SU-DHL-6 (cell line): ENCODE measurements around the gene ZMIZ1.

Experiments
- EZH2phosphoT487 ChIP-seq: fragments of 200-600 bp; sonication (generic), shearing (Covaris generic); conservative IDR thresholded peaks from 2 replicates; pipeline ENCODE4 v1.6.1; 2018; ENCODE audit warnings: mild to moderate bottlenecking, antibody characterized with exemption, low read length, moderate library complexity, mixed read lengths
- TF ChIP-seq, protein P1 (sequence below): fragments of 200-600 bp; sonication (generic); IDR thresholded peaks from one replicate; pipeline ENCODE4 v1.5.1; 2017; ENCODE audit warnings: antibody characterized with exemption, mild to moderate bottlenecking, low read length, moderate library complexity; ENCODE audit not compliant: insufficient read depth, poor library complexity, severe bottlenecking

DNA sequence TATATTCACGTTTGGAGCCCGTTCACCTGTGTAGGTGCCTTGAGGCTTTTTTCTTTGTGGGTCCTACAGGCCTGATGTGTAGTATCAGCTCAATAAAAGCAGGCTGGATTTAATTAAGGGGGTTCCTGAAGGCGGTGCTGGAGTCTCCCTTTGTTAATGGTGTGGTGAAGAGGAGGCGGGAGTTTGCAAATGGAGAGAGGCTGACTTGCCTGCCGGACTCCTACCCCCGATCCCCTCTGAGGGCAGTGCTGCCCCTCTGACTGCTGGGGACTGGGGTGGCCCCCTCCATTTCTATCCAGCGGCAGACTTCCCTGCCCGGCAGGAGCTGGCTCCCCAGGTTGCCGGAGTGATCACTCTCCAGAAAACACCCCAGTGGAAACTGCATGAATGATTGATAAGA, 45.1 kb downstream of the ZMIZ1 start:
- TF ChIP-seq, protein P1, sequence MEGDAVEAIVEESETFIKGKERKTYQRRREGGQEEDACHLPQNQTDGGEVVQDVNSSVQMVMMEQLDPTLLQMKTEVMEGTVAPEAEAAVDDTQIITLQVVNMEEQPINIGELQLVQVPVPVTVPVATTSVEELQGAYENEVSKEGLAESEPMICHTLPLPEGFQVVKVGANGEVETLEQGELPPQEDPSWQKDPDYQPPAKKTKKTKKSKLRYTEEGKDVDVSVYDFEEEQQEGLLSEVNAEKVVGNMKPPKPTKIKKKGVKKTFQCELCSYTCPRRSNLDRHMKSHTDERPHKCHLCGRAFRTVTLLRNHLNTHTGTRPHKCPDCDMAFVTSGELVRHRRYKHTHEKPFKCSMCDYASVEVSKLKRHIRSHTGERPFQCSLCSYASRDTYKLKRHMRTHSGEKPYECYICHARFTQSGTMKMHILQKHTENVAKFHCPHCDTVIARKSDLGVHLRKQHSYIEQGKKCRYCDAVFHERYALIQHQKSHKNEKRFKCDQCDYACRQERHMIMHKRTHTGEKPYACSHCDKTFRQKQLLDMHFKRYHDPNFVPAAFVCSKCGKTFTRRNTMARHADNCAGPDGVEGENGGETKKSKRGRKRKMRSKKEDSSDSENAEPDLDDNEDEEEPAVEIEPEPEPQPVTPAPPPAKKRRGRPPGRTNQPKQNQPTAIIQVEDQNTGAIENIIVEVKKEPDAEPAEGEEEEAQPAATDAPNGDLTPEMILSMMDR = no peak
- TF ChIP-seq EZH2phosphoT487 = no peak
